GM12872 (cell line): Measurements from ENCODE around the gene KRT8.

Experiments used
- CTCF ChIP-seq: IDR thresholded peaks from 3 replicates; pipeline ENCODE4 v1.5.1; 2011; ENCODE audit warnings: low read depth, mild to moderate bottlenecking, low read length, moderate library complexity; ENCODE audit not compliant: insufficient read depth

KRT8 gene

GRCh38 chr12:52921488-52922165, 16.8 kb upstream of the KRT8 start:
- no peak for TF ChIP-seq CTCF

- TF ChIP-seq CTCF = no peak
These were observed 16.1 kb upstream of the KRT8 start for GRCh38 chr12:52920937-52921336.

GRCh38 chr12:52918784-52919183, 13.9 kb upstream of the KRT8 start:
- TF ChIP-seq CTCF = no peak

GRCh38 chr12:52918351-52918750, 13.5 kb upstream of the KRT8 start:
- TF ChIP-seq CTCF = no peak

- TF ChIP-seq CTCF = no peak
These were observed 12.9 kb upstream of the KRT8 start for GRCh38 chr12:52917800-52918199.

- TF ChIP-seq CTCF = no peak
These were observed 11.3 kb upstream of the KRT8 start for GRCh38 chr12:52916216-52916615.

GRCh38 chr12:52915637-52916036, 10.8 kb upstream of the KRT8 start:
- no peak for TF ChIP-seq CTCF
